ENCODE results near the gene MYL6B.

- TF ChIP-seq EZH2phosphoT487 (IDR thresholded peaks at IDR 0.05; ENCODE audit: borderline replicate concordance) (no peak), CTCF (conservative IDR thresholded peaks at IDR 0.05; ENCODE audit: low read length) (no peak)
Measured at GRCh38 chr12:56128670-56129205, 23.6 kb upstream of the MYL6B start.
